OCI-LY7 (cell line): ENCODE results near the gene GALNT10. TPM values are rescaled to one million over a fixed set of nuclear protein-coding genes. Genes with fewer than 3 reads are reported as not detected.

Experiments
- BruUV-seq: library from RNA; stranded (reverse); fragments of 400-500 nt; replicated peaks from 2 replicates; lab custom pipeline; 2021; lab: Mats Ljungman, UMichigan
- CTCF ChIA-PET: fragments of 300-600 bp; sonication (Branson Sonifier 250); formaldehyde crosslinking; loops from one replicate; lab custom pipeline; 2022; ENCODE audit warnings: antibody characterized with exemption; ENCODE audit not compliant: unreplicated experiment; lab: Charles Lee
- POLR2A ChIA-PET: fragments of 300-600 bp; sonication (Branson Sonifier 250); formaldehyde crosslinking; loops from one replicate; lab custom pipeline; 2022; ENCODE audit warnings: antibody characterized with exemption; lab: Charles Lee
- DNase-seq: peaks from one replicate; pipeline ENCODE4 v3.0.0-alpha.2; 2015; ENCODE audit warnings: low spot score
- H2AFZ ChIP-seq: fragments of 200-600 bp; sonication (generic), shearing (Covaris generic); 2 replicates; pipeline ENCODE4 v1.6.1; 2014; ENCODE audit warnings: mild to moderate bottlenecking, antibody characterized with exemption, low read length, moderate library complexity
- H3K27ac ChIP-seq: fragments of 200-600 bp; sonication (generic); 2 replicates; pipeline ENCODE4 v1.5.1; 2014; ENCODE audit warnings: mixed run types, low read depth, mild to moderate bottlenecking, moderate library complexity, low read length, inconsistent platforms; ENCODE audit not compliant: poor library complexity, severe bottlenecking
- H3K36me3 ChIP-seq: fragments of 200-600 bp; sonication (generic); 2 replicates; pipeline ENCODE4 v1.6.1; 2014; ENCODE audit warnings: mild to moderate bottlenecking, antibody characterized with exemption, low read length, moderate library complexity, mixed read lengths; ENCODE audit not compliant: insufficient read depth
- H3K4me1 ChIP-seq: fragments of 200-600 bp; sonication (generic); 2 replicates; pipeline ENCODE4 v1.5.1; 2014; ENCODE audit warnings: mild to moderate bottlenecking, low read length; ENCODE audit not compliant: insufficient read depth, poor library complexity, severe bottlenecking
- H3K4me2 ChIP-seq: fragments of 200-600 bp; sonication (generic); 2 replicates; pipeline ENCODE4 v1.6.1; 2014; ENCODE audit warnings: mild to moderate bottlenecking, low read length
- H3K4me3 ChIP-seq: fragments of 200-600 bp; sonication (generic); 2 replicates; pipeline ENCODE4 v1.5.1; 2014; ENCODE audit warnings: mild to moderate bottlenecking, low read depth, low read length; ENCODE audit not compliant: poor library complexity, severe bottlenecking
- H3K79me2 ChIP-seq: fragments of 200-600 bp; sonication (generic); 2 replicates; pipeline ENCODE4 v1.6.1; 2016; ENCODE audit warnings: low read depth, mild to moderate bottlenecking, low read length, moderate library complexity, mixed read lengths; ENCODE audit not compliant: insufficient read depth
- H3K9me2 ChIP-seq: fragments of 200-600 bp; sonication (generic); 2 replicates; pipeline ENCODE4 v1.6.1; 2016; ENCODE audit warnings: mild to moderate bottlenecking, low read length, mixed read lengths; ENCODE audit not compliant: insufficient read depth
- H3K9me3 ChIP-seq: fragments of 200-600 bp; sonication (generic); 2 replicates; pipeline ENCODE4 v1.6.1; 2014; ENCODE audit warnings: mild to moderate bottlenecking, mixed run types, low read length, mixed read lengths
- H4K20me1 ChIP-seq: fragments of 200-600 bp; sonication (generic); 2 replicates; pipeline ENCODE4 v1.6.1; 2014; ENCODE audit warnings: mild to moderate bottlenecking, antibody characterized with exemption, low read length, moderate library complexity, mixed read lengths; ENCODE audit not compliant: insufficient read depth
- CTCF ChIP-seq: fragments of 200-600 bp; sonication (generic); conservative IDR thresholded peaks from 2 replicates; pipeline ENCODE4 v1.5.1; 2014; ENCODE audit warnings: mild to moderate bottlenecking, antibody characterized with exemption, low read length, moderate library complexity, mixed read lengths
- EZH2phosphoT487 ChIP-seq: fragments of 200-600 bp; sonication (generic); IDR thresholded peaks from 2 replicates; pipeline ENCODE4 v1.6.1; 2018; ENCODE audit warnings: low read depth, borderline replicate concordance, mild to moderate bottlenecking, mixed run types, antibody characterized with exemption, low read length, moderate library complexity, mixed read lengths
- intact Hi-C: fragments of 100-400 bp; cut with micrococcal nuclease; formaldehyde crosslinking; loops from one replicate; pipeline ENCODE4 v1.10.0; 2022; ENCODE audit not compliant: unreplicated experiment
- total RNA-seq, 2 experiments: library from RNA; depleted of rRNA in 1 of 2; stranded (reverse); fragments of >200 nt in 1 of 2; shearing (Covaris generic) in 1 of 2; gene quantifications; 2 replicates each; pipeline ENCODE4 v1.2.3, GENCODE V29; 2014 to 2022

GALNT10 gene
- total RNA-seq, 2 experiments from 2014 or later = 7.3 to 20.6 TPM

GRCh38 chr5:154397652-154398406, 207.3 kb downstream of the GALNT10 start:
- POLR2A ChIA-PET = interaction anchor here (0.6 to 0.8 kb wide), 2 partner anchors 24 to 206 kb away, joined by 3 to 6 read pairs; no protein-coding TSS in a partner anchor
- TF ChIP-seq CTCF = no peak
- no peak for TF ChIP-seq EZH2phosphoT487
- Histone ChIP-seq H2AFZ (no peak overlapping the region), H4K20me1 (no peaks in the 10 kb centered on the region), H3K9me2 (no peaks in the 10 kb centered on the region), H3K4me2 (no peak overlapping the region), H3K79me2 (no peaks in the 10 kb centered on the region), H3K4me1 (no peaks in the 10 kb centered on the region), H3K9me3 (no peaks in the 10 kb centered on the region), H3K4me3 (no peak overlapping the region), H3K27ac (no peak overlapping the region), H3K36me3 (no peaks in the 10 kb centered on the region)
- no peak for DNase-seq
- CTCF ChIA-PET = interaction anchor here (0.9 kb wide), 1 partner anchor 17 kb away, joined by 3 read pairs; no protein-coding TSS in a partner anchor
- no TSS peak for BruUV-seq
- intact Hi-C loops = no loop called here

- ChIA-PET CTCF (no interaction called here), POLR2A (no interaction called here)
- Histone ChIP-seq H4K20me1 (no peaks in the 10 kb centered on the region), H3K36me3 (no peaks in the 10 kb centered on the region), H3K9me3 (no peaks in the 10 kb centered on the region), H3K4me3 (no peak overlapping the region), H3K79me2 (no peaks in the 10 kb centered on the region), H3K9me2 (no peaks in the 10 kb centered on the region), H3K27ac (no peak overlapping the region), H3K4me1 (no peaks in the 10 kb centered on the region), H3K4me2 (no peak overlapping the region), H2AFZ (no peak overlapping the region)
- TF ChIP-seq CTCF = no peak
- no peak for TF ChIP-seq EZH2phosphoT487
- DNase-seq = no peak
- intact Hi-C loops = loop anchor here (5.0 kb wide), 1 partner anchor 218 kb away; no protein-coding TSS in a partner anchor
- no TSS peak for BruUV-seq
Observed at GRCh38 chr5:154400678-154401077, 210.1 kb downstream of the GALNT10 start.

- no peak overlapping the region for H3K4me2 ChIP-seq
- CTCF ChIA-PET = no interaction called here
- no peaks in the 10 kb centered on the region for H3K79me2 ChIP-seq
- H3K4me1 ChIP-seq = no peaks in the 10 kb centered on the region
- no peaks in the 10 kb centered on the region for H3K9me3 ChIP-seq
- H3K4me3 ChIP-seq = no peak overlapping the region
- POLR2A ChIA-PET = no interaction called here
- H3K36me3 ChIP-seq = no peaks in the 10 kb centered on the region
- no peak overlapping the region for H2AFZ ChIP-seq
- no peaks in the 10 kb centered on the region for H3K9me2 ChIP-seq
- intact Hi-C loops = loop anchor here (5.0 kb wide), 1 partner anchor 219 kb away; no protein-coding TSS in a partner anchor
- no peaks in the 10 kb centered on the region for H4K20me1 ChIP-seq
- BruUV-seq = no TSS peak
- TF ChIP-seq CTCF = no peak
- no peak for TF ChIP-seq EZH2phosphoT487
- no peak overlapping the region for H3K27ac ChIP-seq
- no peak for DNase-seq
Observed at GRCh38 chr5:154401355-154401754, 210.8 kb downstream of the GALNT10 start.
